HTR-8/SVneo (cell line): ENCODE measurements around the gene LDLRAD4.

Source experiments
- DNase-seq: peaks from one replicate; pipeline ENCODE4 v3.0.0; 2011; ENCODE audit warnings: low spot score, mixed read lengths; ENCODE audit not compliant: insufficient read length
- FAIRE-seq: peaks from 2 replicates; lab custom pipeline; 2011; peaks lifted over from hg19 to GRCh38; lab: Jason Lieb, UNC

Gene LDLRAD4

GRCh38 chr18:13450289-13451212 lies 232.0 kb downstream of the LDLRAD4 start:
- FAIRE-seq (no peak), DNase-seq (no peak)

- no peak for FAIRE-seq
These were observed 232.6 kb downstream of the LDLRAD4 start for GRCh38 chr18:13451213-13451540.

GRCh38 chr18:13451661-13452387 lies 233.3 kb downstream of the LDLRAD4 start:
- no peak for DNase-seq
- no peak for FAIRE-seq

More at GRCh38 chr18:13451213-13451540, 232.6 kb downstream of the LDLRAD4 start:
- no peak for DNase-seq

DNA sequence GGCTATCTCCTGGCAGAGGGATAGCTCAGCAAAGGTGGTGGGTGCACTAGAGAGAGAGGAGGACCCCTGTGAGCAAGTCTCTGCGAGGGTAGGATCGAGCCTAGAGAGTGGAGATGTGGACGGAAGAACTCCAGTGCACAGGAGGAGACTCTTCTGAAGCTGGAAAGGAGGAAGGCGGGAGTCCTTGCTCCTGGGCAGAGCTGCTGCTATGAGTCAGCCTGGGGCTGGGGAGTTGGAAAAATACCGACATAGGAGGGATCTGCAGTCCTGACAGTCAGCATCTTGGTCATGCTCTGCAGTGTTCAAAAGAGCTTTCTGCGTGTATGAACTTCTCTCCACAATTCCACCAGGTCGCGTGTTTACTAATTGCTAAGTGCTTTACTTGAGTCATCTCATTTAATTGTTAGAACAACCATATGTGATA lies 233.8 kb downstream of the LDLRAD4 start:
- peak; percentile 15 for DNase-seq

DNA sequence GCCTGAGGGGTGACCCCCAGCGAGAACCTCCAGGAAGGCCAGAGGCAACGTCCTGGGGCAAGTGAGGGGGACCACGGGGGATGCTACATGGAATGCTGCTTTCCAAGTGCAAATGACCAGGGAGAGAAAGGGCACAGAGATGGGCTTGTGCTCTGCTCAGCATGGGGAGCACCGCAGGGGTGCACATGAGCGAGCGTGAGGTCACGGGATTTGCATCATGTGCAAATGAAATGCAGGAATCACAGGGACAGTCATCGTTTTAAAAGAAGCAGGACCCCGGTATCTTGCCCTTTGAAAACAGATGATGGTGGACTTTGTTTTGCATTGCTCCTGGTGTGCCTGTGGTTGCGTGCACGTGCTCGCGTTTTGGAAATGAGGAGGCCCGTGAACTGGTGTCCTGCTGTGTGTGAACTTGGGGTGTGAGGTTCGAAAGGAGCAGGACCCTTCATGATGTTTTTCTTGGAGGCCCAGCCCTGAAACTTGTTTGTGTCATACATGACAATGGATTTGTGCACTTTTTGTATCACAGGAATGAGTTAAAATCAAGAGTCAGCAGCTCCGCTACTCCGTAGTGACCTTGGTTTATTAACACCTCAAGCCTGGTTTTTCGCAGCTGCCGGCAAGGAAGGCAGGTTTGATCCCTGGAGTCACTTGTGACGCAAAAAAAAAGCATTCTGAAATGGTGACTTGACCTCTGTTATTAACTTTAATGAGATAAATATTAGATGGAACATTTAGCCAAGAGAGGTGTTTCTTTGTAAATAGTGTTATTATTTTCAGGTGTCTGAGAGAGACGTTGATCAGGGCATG lies 234.5 kb downstream of the LDLRAD4 start:
- DNase-seq, result no peak
- no peak for FAIRE-seq

More for the DNA sequence above, 233.8 kb downstream of the LDLRAD4 start:
- no peak for FAIRE-seq

- FAIRE-seq, result no peak
These were observed 235.2 kb downstream of the LDLRAD4 start for GRCh38 chr18:13453714-13454113.

DNA sequence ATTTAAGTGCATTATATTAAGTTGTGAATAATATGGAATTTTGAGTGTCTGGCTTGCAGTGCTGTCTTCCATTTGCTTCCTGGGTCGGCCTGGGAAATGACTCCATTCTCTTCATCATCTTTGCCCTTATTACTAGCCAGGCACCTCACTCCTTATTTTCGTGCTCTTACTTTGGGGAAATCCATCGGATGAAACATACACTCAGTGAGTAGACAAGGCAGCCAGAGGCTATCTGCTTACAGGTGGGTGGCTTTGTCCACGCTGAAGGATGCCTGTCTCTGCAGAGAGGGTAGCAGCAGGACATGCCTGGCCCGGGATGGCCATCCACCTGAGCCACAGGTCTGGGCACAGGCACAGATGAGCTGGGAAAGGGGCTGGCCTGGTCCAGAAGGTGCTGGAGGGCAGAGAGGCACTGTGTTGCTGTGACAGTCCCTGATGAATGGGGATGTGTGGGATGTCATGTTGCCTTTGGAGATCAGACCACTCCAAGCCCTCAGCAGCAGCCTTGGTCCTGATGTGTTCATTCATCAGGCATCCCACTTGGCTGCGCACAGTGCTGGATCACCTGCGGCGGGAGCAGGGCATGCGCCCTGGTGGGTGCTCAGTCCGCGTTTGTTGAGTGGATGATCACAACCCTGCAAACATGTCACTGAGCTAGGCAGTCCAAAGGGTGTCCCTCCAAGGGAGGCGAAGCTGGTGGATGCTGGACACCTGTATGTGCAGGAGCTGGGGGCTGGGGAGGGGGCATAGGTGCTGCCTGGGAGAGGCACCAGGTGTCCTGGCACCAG lies 236.0 kb downstream of the LDLRAD4 start:
- DNase-seq (no peak), FAIRE-seq (no peak)

More at GRCh38 chr18:13453714-13454113, 235.2 kb downstream of the LDLRAD4 start:
- no peak for DNase-seq

DNA sequence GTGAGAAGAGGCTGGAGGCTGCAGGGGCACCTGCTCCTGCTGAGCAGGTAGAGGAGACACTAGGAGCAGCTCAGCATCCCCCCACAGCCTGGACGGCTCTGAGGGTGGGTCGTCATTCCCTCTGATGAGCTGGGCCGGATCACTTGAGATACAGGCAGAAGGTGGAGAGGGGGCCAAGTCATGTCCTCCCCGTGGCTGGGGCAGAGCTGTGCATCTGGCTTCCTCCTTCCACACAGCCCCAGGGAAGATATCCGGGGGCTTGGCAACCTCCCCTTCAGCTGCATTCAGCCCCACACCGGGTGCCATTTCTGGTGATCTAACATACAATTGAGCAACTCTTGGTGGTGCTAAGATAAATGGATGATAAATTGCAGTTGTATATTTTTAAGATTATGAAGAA lies 236.9 kb downstream of the LDLRAD4 start:
- no peak for DNase-seq

DNA sequence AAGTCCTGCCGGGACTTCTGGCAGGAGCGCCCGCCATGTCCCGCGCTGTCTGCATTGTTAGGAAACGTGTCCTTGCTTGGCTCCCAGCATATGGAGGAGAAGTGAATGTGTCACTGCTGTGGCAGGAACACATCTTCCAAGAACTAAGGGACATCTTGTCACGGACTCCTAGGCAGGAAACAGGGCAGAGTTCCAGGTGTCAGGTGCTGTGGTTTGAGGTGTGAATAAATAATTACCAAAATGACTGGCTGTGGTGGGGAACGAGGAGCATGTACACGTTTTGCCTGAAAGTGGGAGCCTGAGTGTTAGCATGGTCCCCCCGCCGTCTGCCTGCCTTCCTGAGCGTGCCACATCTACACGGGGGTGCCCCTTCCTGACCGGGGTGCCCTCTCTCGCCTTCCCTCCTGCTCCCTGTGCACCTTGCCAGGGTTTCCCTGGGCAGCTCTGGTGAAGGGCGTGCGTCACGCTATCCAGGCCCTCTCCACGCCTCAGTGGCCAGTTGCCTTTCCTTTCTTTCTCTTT lies 237.5 kb downstream of the LDLRAD4 start:
- no peak for FAIRE-seq
- no peak for DNase-seq

More for the DNA sequence above, 236.9 kb downstream of the LDLRAD4 start:
- FAIRE-seq, result no peak

GRCh38 chr18:13456736-13457271 lies 238.2 kb downstream of the LDLRAD4 start:
- FAIRE-seq (no peak), DNase-seq (no peak)

DNA sequence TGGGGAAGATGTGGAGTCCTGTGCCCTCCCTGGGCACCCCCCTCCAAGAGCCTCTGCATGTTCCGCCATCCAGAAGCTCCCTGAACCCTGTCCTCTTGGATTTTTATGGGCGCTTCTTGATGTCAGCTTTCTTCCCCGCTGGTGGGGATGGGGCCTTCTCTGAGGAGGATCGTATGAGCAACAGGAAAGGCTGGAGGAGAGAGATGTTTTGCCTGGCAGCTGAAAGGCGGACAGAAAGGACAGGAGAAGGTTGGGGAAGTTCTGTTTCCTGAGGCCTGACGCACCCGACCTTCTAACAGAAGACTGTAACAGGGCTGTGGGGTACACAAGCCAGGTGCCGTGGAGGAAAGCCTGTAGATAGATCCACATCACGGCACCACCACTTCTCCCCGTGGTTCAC lies 238.8 kb downstream of the LDLRAD4 start:
- no peak for DNase-seq
- no peak for FAIRE-seq

- FAIRE-seq, result no peak
These were observed 242.4 kb downstream of the LDLRAD4 start for GRCh38 chr18:13460946-13461345.

DNA sequence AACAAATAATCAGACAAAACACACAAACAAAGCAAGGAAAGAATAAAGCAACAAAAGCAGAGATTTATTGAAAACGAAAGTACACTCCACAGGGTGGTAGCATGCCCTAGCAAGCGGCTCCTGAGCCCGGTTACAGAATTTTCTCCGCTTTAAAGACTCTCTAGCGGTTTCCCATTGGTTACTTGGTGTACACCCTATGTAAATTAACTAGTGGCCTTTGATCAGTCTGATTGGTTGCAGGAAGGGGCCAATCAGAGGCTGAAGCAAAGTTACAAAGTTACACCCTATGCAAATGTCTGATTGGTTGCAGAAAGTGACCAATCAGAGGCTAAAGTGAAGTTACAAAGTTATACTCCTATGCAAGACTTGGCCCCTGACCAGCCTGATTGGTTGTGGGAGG lies 242.9 kb downstream of the LDLRAD4 start:
- no peak for FAIRE-seq
- DNase-seq, result no peak

More at GRCh38 chr18:13460946-13461345, 242.4 kb downstream of the LDLRAD4 start:
- DNase-seq, result no peak

GRCh38 chr18:13461936-13462335 lies 243.4 kb downstream of the LDLRAD4 start:
- FAIRE-seq, result no peak
- DNase-seq, result no peak

GRCh38 chr18:13462686-13463085 lies 244.1 kb downstream of the LDLRAD4 start:
- no peak for DNase-seq
- FAIRE-seq, result no peak

GRCh38 chr18:13463526-13464210 lies 245.1 kb downstream of the LDLRAD4 start:
- no peak for DNase-seq

GRCh38 chr18:13464432-13465123 lies 246.0 kb downstream of the LDLRAD4 start:
- FAIRE-seq (no peak), DNase-seq (no peak)

More at GRCh38 chr18:13463526-13464210, 245.1 kb downstream of the LDLRAD4 start:
- FAIRE-seq, result no peak

- DNase-seq (no peak), FAIRE-seq (no peak)
These were observed 246.5 kb downstream of the LDLRAD4 start for GRCh38 chr18:13465124-13465446.
